ENCODE results near the gene PLCL2. TPM values are rescaled to one million over a fixed set of nuclear protein-coding genes. Genes with fewer than 3 reads are reported as not detected.

PLCL2 gene
- 10 to 100 TPM; 56.8 to 85.5 (median 78.9) TPM for polyA plus RNA-seq

DNA sequence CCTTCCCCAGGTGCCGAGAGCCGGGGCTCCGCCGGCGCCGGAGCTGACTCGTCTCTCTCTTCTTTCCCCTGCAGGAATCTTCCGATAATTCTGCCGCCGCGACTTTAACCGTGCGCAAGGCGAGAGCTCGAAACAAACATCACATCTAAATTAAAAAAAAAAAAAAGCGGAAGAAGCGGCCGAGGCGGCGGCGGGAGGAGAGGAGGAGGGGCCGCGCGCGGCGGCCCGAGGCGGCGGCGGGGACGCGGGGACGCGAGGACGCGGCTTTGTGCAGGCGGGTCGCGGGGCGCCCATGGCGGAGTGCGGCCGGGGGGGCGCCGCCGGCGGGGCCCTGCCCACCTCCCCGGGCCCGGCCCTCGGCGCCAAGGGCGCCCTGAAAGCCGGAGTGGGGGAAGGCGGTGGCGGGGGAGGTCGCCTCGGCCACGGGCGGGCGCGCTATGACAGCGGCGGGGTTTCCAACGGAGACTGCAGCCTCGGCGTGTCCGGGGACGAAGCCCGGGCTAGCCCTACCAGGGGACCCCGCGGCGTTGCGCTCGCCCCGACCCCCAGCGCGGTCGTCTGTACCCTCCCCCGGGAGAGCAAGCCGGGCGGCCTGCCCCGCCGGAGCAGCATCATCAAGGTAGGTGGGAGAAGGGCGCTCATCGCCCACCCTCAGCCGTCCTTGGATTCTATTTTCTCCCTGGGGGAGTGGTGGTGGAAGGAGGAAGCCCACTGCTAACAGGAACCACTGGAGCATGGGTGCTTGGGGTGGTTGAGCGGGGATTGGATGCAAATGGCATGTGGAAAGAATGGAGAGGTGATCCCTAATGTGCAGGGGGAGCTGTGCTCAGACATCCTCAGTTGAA lies at the start of gene PLCL2:
Gene PLCL2 (plus strand): TSS at position 208 of the 845 bp plus-strand sequence. CDS start 85 bp downstream, at position 293.
- peak within 1 kb of the TSS; percentile 96 to 99 (median 98) for H3K4me3 Mint-ChIP-seq
- H3K27ac Mint-ChIP-seq, result peak within 1 kb of the TSS; percentile 92 to 97 (median 96)
- peaks cover 2 to 11% (median 10%) of the 10 kb centered on the region in 3 donors for H3K27me3 Mint-ChIP-seq (ENCODE audit: low read depth in 3 of 3)
- peaks cover 46 to 54% of the 10 kb centered on the region in 2 donors for H3K4me1 Mint-ChIP-seq
- no peaks in the 10 kb centered on the region for H3K36me3 Mint-ChIP-seq
- H3K9me3 Mint-ChIP-seq, result no peaks in the 10 kb centered on the region
- DNase-seq, result peak; percentile 67 to 75 (median 74)

DNA sequence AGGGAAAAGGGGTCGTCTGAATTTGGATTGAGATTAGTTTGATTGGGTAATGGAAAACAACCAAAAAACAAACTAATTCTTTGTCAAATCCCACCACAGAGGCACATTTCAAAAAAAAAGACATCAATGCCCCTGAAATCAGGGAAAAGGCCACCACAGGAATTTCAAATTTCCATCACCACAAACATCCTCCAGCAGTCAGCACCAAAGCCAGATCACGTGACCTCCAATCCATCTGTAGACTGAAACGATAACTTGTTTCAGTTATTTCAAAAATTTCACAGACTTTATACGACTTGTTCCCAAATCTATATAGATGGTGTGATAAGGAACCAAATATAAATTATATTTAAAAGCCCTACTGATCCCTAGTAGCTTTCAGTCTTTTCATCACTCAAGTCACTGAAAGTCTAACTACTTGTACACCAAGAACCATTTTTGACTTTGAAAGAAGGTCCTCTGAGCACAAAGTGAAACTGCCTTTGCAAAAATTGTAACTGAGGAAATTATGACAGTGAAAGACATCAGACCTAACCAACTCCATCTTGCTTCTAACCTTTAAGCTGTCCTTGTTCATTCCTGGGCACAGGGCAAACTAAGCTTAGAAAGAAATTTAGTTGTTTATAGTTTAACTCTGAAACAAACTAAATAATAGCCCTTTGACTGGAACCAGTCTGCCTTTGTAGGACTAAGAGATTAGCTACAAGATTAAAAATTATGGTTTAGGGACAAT lies 48.1 kb upstream of the PLCL2 start:
- Mint-ChIP-seq H3K4me3 (no peak overlapping the region), H3K4me1 (peaks cover 24 to 37% of the 10 kb centered on the region in 2 donors), H3K27me3 (ENCODE audit: low read depth in 3 of 3) (peaks cover under 1 to 4% (median 3%) of the 10 kb centered on the region in 3 donors), H3K27ac (no peak overlapping the region), H3K9me3 (no peaks in the 10 kb centered on the region), H3K36me3 (no peaks in the 10 kb centered on the region)
- DNase-seq, result no peak

DNA sequence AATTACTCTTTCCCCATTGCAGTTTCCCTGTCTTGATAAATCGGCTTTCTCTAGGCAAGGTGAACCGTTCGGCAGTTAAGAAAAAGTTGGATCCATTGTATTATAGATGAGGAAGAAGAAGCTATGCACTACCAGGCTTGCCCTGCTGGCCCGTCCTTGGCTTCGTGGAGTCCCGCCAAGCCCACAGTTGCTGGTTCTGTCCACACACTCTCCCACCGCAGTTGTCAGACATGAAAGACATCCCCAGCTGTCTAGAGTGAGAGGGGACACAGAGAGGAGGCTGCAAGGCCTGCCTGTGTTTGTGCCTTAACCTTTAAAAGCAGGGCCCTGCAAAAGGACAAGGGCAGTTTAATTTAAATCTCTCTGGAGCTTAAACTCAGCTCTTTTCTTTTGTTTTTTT lies 47.2 kb upstream of the PLCL2 start:
- Mint-ChIP-seq H3K4me3 (no peak overlapping the region), H3K9me3 (no peaks in the 10 kb centered on the region), H3K4me1 (peaks cover 33 to 46% of the 10 kb centered on the region in 2 donors), H3K27me3 (ENCODE audit: low read depth in 3 of 3) (peaks cover 4 to 11% (median 7%) of the 10 kb centered on the region in 3 donors), H3K36me3 (no peaks in the 10 kb centered on the region), H3K27ac (no peak overlapping the region)
- no peak for DNase-seq

DNA sequence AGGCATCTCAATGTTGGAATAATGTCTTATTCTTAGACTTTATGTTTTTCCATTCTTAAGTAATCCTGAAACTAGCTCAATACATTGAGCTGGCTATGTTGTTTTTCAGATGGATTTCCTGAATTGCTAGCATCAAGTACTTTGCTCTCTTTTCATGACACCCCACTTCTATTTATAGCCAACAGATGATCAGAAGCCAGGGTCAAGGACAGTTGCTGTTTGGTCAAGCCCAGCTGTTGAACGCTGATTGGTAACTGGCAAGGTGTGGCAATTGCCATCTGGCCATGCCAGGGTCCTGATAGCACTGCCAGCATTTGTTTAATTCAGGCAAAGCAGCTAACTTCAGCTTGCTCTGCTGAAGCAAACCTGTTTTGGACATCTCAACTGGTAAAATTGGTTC lies 46.2 kb upstream of the PLCL2 start:
- no peaks in the 10 kb centered on the region for H3K9me3 Mint-ChIP-seq
- H3K27ac Mint-ChIP-seq, result no peak overlapping the region
- peaks cover 4 to 14% (median 11%) of the 10 kb centered on the region in 3 donors for H3K27me3 Mint-ChIP-seq (ENCODE audit: low read depth in 3 of 3)
- no peak for DNase-seq
- peaks cover 42 to 56% of the 10 kb centered on the region in 2 donors for H3K4me1 Mint-ChIP-seq
- no peaks in the 10 kb centered on the region for H3K36me3 Mint-ChIP-seq
- H3K4me3 Mint-ChIP-seq, result no peak overlapping the region

DNA sequence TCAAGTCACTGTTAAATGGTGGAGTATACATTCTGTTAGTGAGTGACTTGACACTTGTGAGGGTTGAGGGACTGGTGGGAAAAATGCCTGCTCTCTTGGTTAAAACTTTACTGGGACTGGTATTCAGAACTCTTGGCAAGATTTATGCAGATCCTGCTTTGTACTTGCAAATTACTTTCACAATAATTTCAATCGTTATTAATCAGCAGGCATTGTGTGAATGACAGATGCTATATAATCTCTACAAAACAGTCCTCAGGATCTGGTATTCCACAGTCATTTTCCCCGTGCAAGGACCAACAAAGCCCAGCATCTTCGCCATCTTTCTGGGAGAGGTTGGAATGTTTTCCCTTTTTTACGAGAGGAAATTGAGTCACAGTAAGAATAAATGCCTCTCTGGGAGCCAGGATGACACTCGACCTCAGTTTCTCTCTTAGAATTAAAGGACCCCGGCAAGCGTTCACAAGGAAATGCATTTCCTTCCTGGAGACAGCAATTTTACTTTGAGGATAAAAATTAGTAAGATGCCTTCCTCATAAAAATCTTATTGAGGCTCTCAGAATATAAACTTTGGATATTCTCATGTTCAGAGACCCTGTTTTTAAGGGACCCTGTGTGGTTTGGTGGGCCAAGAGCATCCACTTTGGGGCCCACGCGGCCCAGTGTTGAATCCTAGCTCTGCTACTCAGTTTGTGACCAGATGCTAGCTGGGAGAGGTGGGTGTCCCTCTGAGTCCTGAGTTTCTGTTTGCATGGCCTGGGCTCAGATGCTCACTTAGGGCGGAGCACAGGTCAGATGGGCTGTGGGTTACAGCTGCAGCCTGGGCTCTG lies 45.3 kb upstream of the PLCL2 start:
- DNase-seq, result no peak
- Mint-ChIP-seq H3K9me3 (no peaks in the 10 kb centered on the region), H3K4me1 (peaks cover 50 to 65% of the 10 kb centered on the region in 2 donors), H3K36me3 (no peaks in the 10 kb centered on the region), H3K4me3 (no peak overlapping the region), H3K27ac (no peak overlapping the region), H3K27me3 (ENCODE audit: low read depth in 3 of 3) (peaks cover 4 to 14% (median 11%) of the 10 kb centered on the region in 3 donors)

- no peaks in the 10 kb centered on the region for H3K36me3 Mint-ChIP-seq
- DNase-seq, result no peak
- peaks cover 4 to 14% (median 11%) of the 10 kb centered on the region in 3 donors for H3K27me3 Mint-ChIP-seq (ENCODE audit: low read depth in 3 of 3)
- peak overlapping the region in 1 of 6 donors; percentile 62 for H3K27ac Mint-ChIP-seq
- peak overlapping the region in 1 of 5 donors; percentile 4 for H3K4me3 Mint-ChIP-seq
- H3K9me3 Mint-ChIP-seq, result no peaks in the 10 kb centered on the region
- peaks cover 55 to 71% of the 10 kb centered on the region in 2 donors for H3K4me1 Mint-ChIP-seq
Observed at GRCh38 chr3:16840101-16840424, 44.7 kb upstream of the PLCL2 start.

DNA sequence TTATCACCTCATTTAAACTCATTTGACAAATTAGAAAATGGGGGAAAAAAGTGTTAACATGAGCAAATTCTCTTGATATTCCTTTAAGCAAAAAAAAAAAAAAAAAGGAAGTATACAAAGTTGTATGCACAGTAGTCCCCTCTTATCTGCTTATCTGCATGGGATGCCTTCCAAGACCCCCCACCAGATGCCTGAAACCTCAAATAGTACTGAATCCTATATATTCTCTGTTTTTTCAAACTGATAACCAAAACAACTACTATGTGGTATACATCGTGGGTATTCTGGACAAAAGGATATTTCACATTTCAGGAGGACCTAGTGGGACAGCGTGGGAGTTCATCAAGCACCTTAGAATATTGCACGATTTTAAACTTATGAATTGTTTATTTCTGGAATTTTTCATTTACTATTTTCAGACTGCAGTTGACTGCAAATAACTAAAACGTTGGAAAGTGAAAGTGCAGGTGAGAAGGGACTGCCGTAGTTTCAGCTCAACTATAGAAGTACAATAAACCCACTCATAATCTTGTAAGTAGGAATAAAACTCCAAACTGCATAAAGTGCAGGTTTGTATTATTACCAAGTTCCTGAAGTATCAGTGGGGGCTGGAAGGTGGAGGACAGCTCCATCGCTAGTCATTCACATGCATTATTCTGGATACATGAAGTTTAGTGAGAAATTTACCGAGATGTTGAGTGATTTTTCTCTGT lies 43.6 kb upstream of the PLCL2 start:
- peaks cover 60 to 79% of the 10 kb centered on the region in 2 donors for H3K4me1 Mint-ChIP-seq
- no peaks in the 10 kb centered on the region for H3K36me3 Mint-ChIP-seq
- H3K27me3 Mint-ChIP-seq (ENCODE audit: low read depth in 3 of 3), result peaks cover 4 to 14% (median 13%) of the 10 kb centered on the region in 3 donors
- DNase-seq, result peak in 1 of 3 donors; percentile 18
- H3K9me3 Mint-ChIP-seq, result no peaks in the 10 kb centered on the region
- peak overlapping the region; percentile 93 to 99 (median 96) for H3K27ac Mint-ChIP-seq
- H3K4me3 Mint-ChIP-seq, result peak overlapping the region; percentile 82 to 89 (median 86)

- Mint-ChIP-seq H3K4me1 (peaks cover 64 to 86% of the 10 kb centered on the region in 2 donors), H3K36me3 (no peaks in the 10 kb centered on the region), H3K4me3 (peak overlapping the region; percentile 82 to 89 (median 86)), H3K9me3 (no peaks in the 10 kb centered on the region), H3K27me3 (ENCODE audit: low read depth in 3 of 3) (peaks cover 8 to 17% (median 13%) of the 10 kb centered on the region in 3 donors), H3K27ac (peak overlapping the region; percentile 93 to 99 (median 96))
- DNase-seq, result peak; percentile 82 to 85 (median 84)
Observed at GRCh38 chr3:16841904-16842271, 42.9 kb upstream of the PLCL2 start.

DNA sequence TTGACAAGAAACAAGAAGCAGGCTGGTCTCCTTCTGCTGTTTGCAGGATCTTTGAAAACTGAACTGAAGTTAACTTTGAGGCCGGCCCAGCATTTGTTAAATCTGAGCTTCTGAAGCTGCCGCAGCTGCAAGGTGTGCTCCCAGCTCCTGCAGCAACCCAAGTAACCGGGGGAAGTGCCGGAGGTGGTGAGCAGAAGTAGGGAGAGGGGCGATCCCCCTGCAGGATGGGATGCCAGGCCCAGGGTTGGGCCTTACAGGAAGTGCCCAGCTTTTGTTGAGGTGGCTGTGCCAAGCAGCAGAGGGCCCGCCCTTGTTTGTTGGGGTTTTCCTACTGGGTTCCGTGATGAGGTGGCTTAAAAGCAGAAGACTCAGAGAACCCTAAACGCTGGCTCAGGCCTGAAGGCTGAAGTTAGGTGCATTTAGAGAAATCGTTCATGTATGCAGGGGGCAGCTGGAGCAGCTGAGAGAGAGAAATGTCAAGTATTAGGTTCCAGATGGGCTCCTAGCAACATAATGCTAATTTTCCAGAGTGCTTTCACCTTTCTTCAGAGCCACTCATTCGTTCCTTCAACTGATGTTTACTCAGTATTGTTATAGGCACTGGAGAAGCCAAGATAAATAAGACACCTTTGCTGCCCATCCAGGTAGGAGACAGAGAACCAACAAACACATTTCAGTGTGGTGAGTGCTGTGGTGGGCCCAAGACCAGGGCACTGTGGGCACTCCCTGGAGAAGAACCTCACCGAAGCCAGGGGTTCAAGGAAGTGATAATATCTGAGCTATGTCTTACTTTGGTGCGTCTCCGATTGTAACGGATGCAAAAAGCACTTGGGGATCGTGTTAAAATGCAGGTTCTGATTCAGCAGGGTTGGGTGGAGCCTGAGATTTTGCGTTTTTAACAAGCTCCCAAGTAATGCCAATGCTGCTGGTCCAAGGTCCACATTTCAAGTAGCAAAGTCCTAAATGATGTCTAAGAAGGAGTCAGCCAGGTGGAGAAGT lies 42.2 kb upstream of the PLCL2 start:
- Mint-ChIP-seq H3K27ac (peak overlapping the region; percentile 93 to 99 (median 96)), H3K4me1 (peaks cover 62 to 88% of the 10 kb centered on the region in 2 donors), H3K9me3 (no peaks in the 10 kb centered on the region), H3K36me3 (no peaks in the 10 kb centered on the region), H3K4me3 (peak overlapping the region; percentile 82 to 89 (median 86)), H3K27me3 (ENCODE audit: low read depth in 3 of 3) (peaks cover 8 to 17% (median 13%) of the 10 kb centered on the region in 3 donors)
- DNase-seq, result peak; percentile 73 to 75 (median 74)

- Mint-ChIP-seq H3K4me3 (peak overlapping the region in 3 of 5 donors; percentile 23 to 86 (median 38)), H3K9me3 (no peaks in the 10 kb centered on the region), H3K4me1 (peaks cover 59 to 85% of the 10 kb centered on the region in 2 donors), H3K27me3 (ENCODE audit: low read depth in 3 of 3) (peaks cover 8 to 19% (median 11%) of the 10 kb centered on the region in 3 donors), H3K27ac (peak overlapping the region; percentile 26 to 97 (median 74)), H3K36me3 (no peaks in the 10 kb centered on the region)
- no peak for DNase-seq
Observed at GRCh38 chr3:16844222-16844621, 40.5 kb upstream of the PLCL2 start.

DNA sequence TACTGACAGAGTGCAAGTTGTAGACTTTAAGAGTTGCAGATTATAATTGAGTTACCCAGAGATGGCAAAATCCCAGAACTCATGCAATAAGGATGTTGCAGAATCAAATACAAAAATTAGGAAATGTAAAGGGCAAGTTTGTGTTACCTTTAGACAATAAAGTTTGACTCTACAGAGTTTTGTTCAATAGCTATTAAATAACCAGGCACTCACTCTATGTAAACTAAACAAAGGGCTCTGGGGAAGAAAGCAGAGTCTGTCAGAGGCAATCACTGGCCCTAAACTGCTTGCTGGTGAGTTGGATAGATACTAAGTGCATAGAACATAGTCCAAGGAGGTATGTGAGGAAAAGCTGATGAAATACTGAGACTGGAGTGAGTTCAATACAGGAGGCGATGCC lies 40.0 kb upstream of the PLCL2 start:
- Mint-ChIP-seq H3K4me3 (no peak overlapping the region), H3K4me1 (peaks cover 62 to 88% of the 10 kb centered on the region in 2 donors), H3K9me3 (no peaks in the 10 kb centered on the region), H3K27me3 (ENCODE audit: low read depth in 3 of 3) (peaks cover 8 to 21% (median 11%) of the 10 kb centered on the region in 3 donors), H3K27ac (peak overlapping the region in 3 of 6 donors; percentile 17 to 53 (median 32)), H3K36me3 (no peaks in the 10 kb centered on the region)
- no peak for DNase-seq

All from immature natural killer cell (primary cell).